Mononuclear cell (primary cell): ENCODE measurements around the gene AGAP3. TPM values are rescaled to one million over a fixed set of nuclear protein-coding genes. Genes with fewer than 3 reads are reported as not detected.

ENCODE experiments used
- H3K27me3 ChIP-seq: 2 replicates; pipeline ENCODE4 v1.6.0; 2011; ENCODE audit warnings: low read length, control low read depth; ENCODE audit not compliant: insufficient read depth
- H3K4me1 ChIP-seq: 2 replicates; pipeline ENCODE4 v1.5.1; 2011; ENCODE audit warnings: mild to moderate bottlenecking, low read length, control low read depth; ENCODE audit not compliant: insufficient read depth
- H3K4me3 ChIP-seq: 2 replicates; pipeline ENCODE4 v1.5.1; 2011; ENCODE audit warnings: mild to moderate bottlenecking, low read length, moderate library complexity
- H3K9me3 ChIP-seq: 2 replicates; pipeline ENCODE4 v1.5.1; 2011; ENCODE audit warnings: low read depth, mild to moderate bottlenecking, control low read depth, low read length
- total RNA-seq: library from RNA; depleted of rRNA; stranded (reverse); fragments of >200 nt; gene quantifications from one replicate; pipeline ENCODE4 v1.2.3, GENCODE V29; 2012

AGAP3 gene
- total RNA-seq, 1 donor, result 23.6 TPM

GRCh38 chr7:151115836-151116418 is 29.7 kb downstream of the AGAP3 start:
- H3K4me3 ChIP-seq, result no peak overlapping the region
- peaks cover 4% of the 10 kb centered on the region for H3K4me1 ChIP-seq
- peaks cover 7% of the 10 kb centered on the region for H3K27me3 ChIP-seq
- no peaks in the 10 kb centered on the region for H3K9me3 ChIP-seq

- Histone ChIP-seq H3K4me3 (no peak overlapping the region), H3K4me1 (peaks cover 4% of the 10 kb centered on the region), H3K9me3 (no peaks in the 10 kb centered on the region), H3K27me3 (peaks cover 7% of the 10 kb centered on the region)
Measured at GRCh38 chr7:151116603-151117440, 30.5 kb downstream of the AGAP3 start.

- Histone ChIP-seq H3K9me3 (no peaks in the 10 kb centered on the region), H3K4me1 (peaks cover 4% of the 10 kb centered on the region), H3K4me3 (no peak overlapping the region), H3K27me3 (peaks cover 7% of the 10 kb centered on the region)
Measured at GRCh38 chr7:151117565-151117964, 31.3 kb downstream of the AGAP3 start.

- H3K4me3 ChIP-seq, result no peak overlapping the region
- H3K27me3 ChIP-seq, result peaks cover 7% of the 10 kb centered on the region
- peaks cover 4% of the 10 kb centered on the region for H3K4me1 ChIP-seq
- no peaks in the 10 kb centered on the region for H3K9me3 ChIP-seq
Measured at GRCh38 chr7:151118108-151119054, 32.1 kb downstream of the AGAP3 start.

- Histone ChIP-seq H3K27me3 (peaks cover 2% of the 10 kb centered on the region), H3K9me3 (no peaks in the 10 kb centered on the region), H3K4me1 (peaks cover 4% of the 10 kb centered on the region), H3K4me3 (no peak overlapping the region)
Measured at GRCh38 chr7:151119055-151119415, 32.8 kb downstream of the AGAP3 start.

GRCh38 chr7:151119902-151120301 is 33.6 kb downstream of the AGAP3 start:
- Histone ChIP-seq H3K4me1 (no peaks in the 10 kb centered on the region), H3K9me3 (no peaks in the 10 kb centered on the region), H3K27me3 (no peaks in the 10 kb centered on the region), H3K4me3 (no peak overlapping the region)

GRCh38 chr7:151120896-151121295 is 34.6 kb downstream of the AGAP3 start:
- Histone ChIP-seq H3K4me3 (no peak overlapping the region), H3K9me3 (no peaks in the 10 kb centered on the region), H3K4me1 (no peaks in the 10 kb centered on the region), H3K27me3 (no peaks in the 10 kb centered on the region)

GRCh38 chr7:151121380-151122170 is 35.3 kb downstream of the AGAP3 start:
- H3K9me3 ChIP-seq, result no peaks in the 10 kb centered on the region
- no peaks in the 10 kb centered on the region for H3K4me1 ChIP-seq
- H3K27me3 ChIP-seq, result no peaks in the 10 kb centered on the region
- H3K4me3 ChIP-seq, result no peak overlapping the region

- H3K9me3 ChIP-seq, result no peaks in the 10 kb centered on the region
- H3K4me3 ChIP-seq, result no peak overlapping the region
- H3K4me1 ChIP-seq, result no peaks in the 10 kb centered on the region
- H3K27me3 ChIP-seq, result no peaks in the 10 kb centered on the region
Measured at GRCh38 chr7:151122276-151122675, 36.0 kb downstream of the AGAP3 start.

- Histone ChIP-seq H3K4me1 (no peaks in the 10 kb centered on the region), H3K4me3 (no peak overlapping the region), H3K9me3 (no peaks in the 10 kb centered on the region), H3K27me3 (no peaks in the 10 kb centered on the region)
Measured at GRCh38 chr7:151122796-151123157, 36.5 kb downstream of the AGAP3 start.

- Histone ChIP-seq H3K4me3 (no peak overlapping the region), H3K27me3 (no peaks in the 10 kb centered on the region), H3K4me1 (no peaks in the 10 kb centered on the region), H3K9me3 (no peaks in the 10 kb centered on the region)
Measured at GRCh38 chr7:151123158-151123821, 37.0 kb downstream of the AGAP3 start.

- H3K27me3 ChIP-seq, result no peaks in the 10 kb centered on the region
- H3K4me1 ChIP-seq, result no peaks in the 10 kb centered on the region
- H3K9me3 ChIP-seq, result no peaks in the 10 kb centered on the region
- no peak overlapping the region for H3K4me3 ChIP-seq
Measured at GRCh38 chr7:151123822-151124464, 37.7 kb downstream of the AGAP3 start.

- Histone ChIP-seq H3K4me1 (no peaks in the 10 kb centered on the region), H3K4me3 (no peak overlapping the region), H3K9me3 (no peaks in the 10 kb centered on the region), H3K27me3 (no peaks in the 10 kb centered on the region)
Measured at GRCh38 chr7:151124481-151124880, 38.2 kb downstream of the AGAP3 start.
